SU-DHL-6 (cell line): ENCODE results near the gene SOCS6.

ENCODE experiments used
- H2AFZ ChIP-seq: fragments of 200-600 bp; sonication (generic); 2 replicates; pipeline ENCODE4 v1.6.1; 2014; ENCODE audit warnings: low read depth, mild to moderate bottlenecking, moderate library complexity, mixed read lengths, antibody characterized with exemption, low read length; ENCODE audit not compliant: severe bottlenecking
- H3F3A ChIP-seq: fragments of 200-600 bp; shearing (Covaris generic); 2 replicates; pipeline ENCODE4 v1.6.0; 2016; ENCODE audit warnings: antibody characterized with exemption, mild to moderate bottlenecking; ENCODE audit not compliant: insufficient read depth
- H3K27ac ChIP-seq: fragments of 200-600 bp; sonication (generic); 2 replicates; pipeline ENCODE4 v1.5.1; 2016; ENCODE audit warnings: low read depth, mild to moderate bottlenecking, low read length, moderate library complexity, mixed read lengths
- H3K27me3 ChIP-seq: fragments of 200-600 bp; sonication (generic), shearing (Covaris generic); 2 replicates; pipeline ENCODE4 v1.6.0; 2014; ENCODE audit warnings: mild to moderate bottlenecking, low read length
- H3K36me3 ChIP-seq: fragments of 200-600 bp; sonication (generic); 2 replicates; pipeline ENCODE4 v1.6.1; 2014; ENCODE audit warnings: mild to moderate bottlenecking, low read length, mixed read lengths
- H3K4me2 ChIP-seq: fragments of 300-600, 200-600 bp; shearing (Covaris generic), sonication (generic); 2 replicates; pipeline ENCODE4 v1.6.0; 2014; ENCODE audit warnings: low read length, low read depth, mild to moderate bottlenecking; ENCODE audit not compliant: poor library complexity, severe bottlenecking
- H3K4me3 ChIP-seq: fragments of 200-600 bp; sonication (generic); 2 replicates; pipeline ENCODE4 v1.5.1; 2014; ENCODE audit warnings: antibody characterized with exemption, low read length, mild to moderate bottlenecking, mixed read lengths; ENCODE audit not compliant: insufficient read depth, poor library complexity, severe bottlenecking
- H3K79me2 ChIP-seq: fragments of 200-600 bp; sonication (generic); 2 replicates; pipeline ENCODE4 v1.6.1; 2014; ENCODE audit warnings: mild to moderate bottlenecking, low read length, moderate library complexity; ENCODE audit not compliant: insufficient read depth
- H3K9ac ChIP-seq: fragments of 200-600 bp; sonication (generic); 2 replicates; pipeline ENCODE4 v1.7.0; 2014; ENCODE audit warnings: mild to moderate bottlenecking, low read length
- H3K9me2 ChIP-seq: fragments of 200-600 bp; sonication (generic); replicated peaks from 2 replicates; pipeline ENCODE4 v1.6.1; 2014; ENCODE audit warnings: low read length; ENCODE audit not compliant: insufficient read depth
- H3K9me3 ChIP-seq: fragments of 200-600 bp; sonication (generic); 2 replicates; pipeline ENCODE4 v1.6.1; 2014; ENCODE audit warnings: low read length, mixed read lengths; ENCODE audit not compliant: insufficient read depth
- H4K20me1 ChIP-seq: fragments of 200-600 bp; sonication (generic); 2 replicates; pipeline ENCODE4 v1.6.1; 2014; ENCODE audit warnings: low read depth, mild to moderate bottlenecking, antibody characterized with exemption, low read length, moderate library complexity, mixed read lengths
- CTCF ChIP-seq: fragments of 200-600 bp; sonication (generic); IDR thresholded peaks from one replicate; pipeline ENCODE4 v1.5.1; 2017; ENCODE audit warnings: antibody characterized with exemption, mild to moderate bottlenecking, low read length, moderate library complexity; ENCODE audit not compliant: insufficient read depth, poor library complexity, severe bottlenecking
- EZH2phosphoT487 ChIP-seq: fragments of 200-600 bp; sonication (generic), shearing (Covaris generic); conservative IDR thresholded peaks from 2 replicates; pipeline ENCODE4 v1.6.1; 2018; ENCODE audit warnings: mild to moderate bottlenecking, antibody characterized with exemption, low read length, moderate library complexity, mixed read lengths

Gene SOCS6

GRCh38 chr18:70273021-70273420 is 15.8 kb upstream of the SOCS6 start:
- H3K27me3 ChIP-seq = no peaks in the 10 kb centered on the region
- H3F3A ChIP-seq = no peaks in the 10 kb centered on the region
- H3K36me3 ChIP-seq = no peaks in the 10 kb centered on the region
- no peaks in the 10 kb centered on the region for H4K20me1 ChIP-seq
- no peak overlapping the region for H3K4me2 ChIP-seq
- no peak overlapping the region for H3K9ac ChIP-seq
- no peak overlapping the region for H3K4me3 ChIP-seq
- H3K9me3 ChIP-seq = peaks cover 13% of the 10 kb centered on the region; the same call in 1 of the 2 replicates
- H3K79me2 ChIP-seq = no peaks in the 10 kb centered on the region
- H3K9me2 ChIP-seq = no peaks in the 10 kb centered on the region
- no peak overlapping the region for H2AFZ ChIP-seq
- TF ChIP-seq CTCF = no peak
- no peak for TF ChIP-seq EZH2phosphoT487
- H3K27ac ChIP-seq = no peak overlapping the region

- no peaks in the 10 kb centered on the region for H3K79me2 ChIP-seq
- no peaks in the 10 kb centered on the region for H3K36me3 ChIP-seq
- no peaks in the 10 kb centered on the region for H3K27me3 ChIP-seq
- H4K20me1 ChIP-seq = no peaks in the 10 kb centered on the region
- peaks cover 4% of the 10 kb centered on the region; the same call in 1 of the 2 replicates for H3K9me3 ChIP-seq
- H3K4me3 ChIP-seq = no peak overlapping the region
- no peaks in the 10 kb centered on the region for H3F3A ChIP-seq
- H3K27ac ChIP-seq = no peak overlapping the region
- no peak overlapping the region for H3K4me2 ChIP-seq
- no peaks in the 10 kb centered on the region for H3K9me2 ChIP-seq
- TF ChIP-seq EZH2phosphoT487 (no peak), CTCF (no peak)
- H3K9ac ChIP-seq = no peak overlapping the region
- H2AFZ ChIP-seq = no peak overlapping the region
These were observed 12.2 kb upstream of the SOCS6 start for GRCh38 chr18:70276416-70277191.

GRCh38 chr18:70279470-70279869 is 9.4 kb upstream of the SOCS6 start:
- Histone ChIP-seq H3K9ac (no peak overlapping the region), H3K9me2 (no peaks in the 10 kb centered on the region), H3K27ac (no peak overlapping the region), H2AFZ (no peak overlapping the region), H4K20me1 (no peaks in the 10 kb centered on the region), H3K4me2 (no peak overlapping the region), H3K4me3 (no peak overlapping the region), H3F3A (no peaks in the 10 kb centered on the region), H3K9me3 (no peaks in the 10 kb centered on the region), H3K79me2 (no peaks in the 10 kb centered on the region), H3K27me3 (no peaks in the 10 kb centered on the region), H3K36me3 (no peaks in the 10 kb centered on the region)
- no peak for TF ChIP-seq EZH2phosphoT487
- no peak for TF ChIP-seq CTCF
